Heart left ventricle (tissue), 16 donors: ENCODE results near the gene CDH13. TPM values are rescaled to one million over a fixed set of nuclear protein-coding genes. Genes with fewer than 3 reads are reported as not detected.

Source experiments
- ATAC-seq, 4 donors: fragments of 200-7000 bp; cut with Tn5 transposase; one replicate each; pipeline ENCODE4 v1.9.1; 2020 to 2022; ENCODE audit warnings: moderate library complexity in 4 of 4, mild to moderate bottlenecking in 3 of 4, moderate number of reproducible peaks in 1 of 4
- DNase-seq, 5 donors: peaks; one replicate each; pipeline ENCODE4 v3.0.0-alpha.2; 2020
- H3K27ac ChIP-seq, 12 donors: fragments of 200-600 bp; sonication (generic) in 4 of 12; one replicate each; pipeline versions ENCODE4 v1.5.0 to v1.8.0; 2016 to 2022; ENCODE audit warnings: mild to moderate bottlenecking in 2 of 12
- H3K27me3 ChIP-seq, 9 donors: fragments of 200-600 bp; sonication (generic) in 2 of 9; one replicate each; pipeline versions ENCODE4 v1.5.1 to v1.8.0; 2016 to 2022; ENCODE audit warnings: mild to moderate bottlenecking in 3 of 9
- H3K36me3 ChIP-seq, 9 donors: fragments of 200-600 bp; sonication (generic) in 2 of 9; one replicate each; pipeline versions ENCODE4 v1.5.0 to v1.8.0; 2018 to 2022; ENCODE audit warnings: mild to moderate bottlenecking in 2 of 9
- H3K4me1 ChIP-seq, 12 donors: fragments of 200-600 bp; sonication (generic) in 4 of 12; one replicate each; pipeline versions ENCODE4 v1.5.0 to v1.8.0; 2016 to 2022; ENCODE audit warnings: mild to moderate bottlenecking in 3 of 12
- H3K4me3 ChIP-seq, 12 donors: fragments of 200-600 bp; sonication (generic) in 4 of 12; one replicate each; pipeline versions ENCODE4 v1.5.0 to v1.8.0; 2017 to 2022; ENCODE audit warnings: mild to moderate bottlenecking in 9 of 12, moderate library complexity in 4 of 12
- H3K9me3 ChIP-seq, 12 donors: fragments of 200-600 bp; sonication (generic) in 4 of 12; one replicate each; pipeline versions ENCODE4 v1.5.0 to v1.8.0; 2016 to 2022; ENCODE audit warnings: mild to moderate bottlenecking in 1 of 12
- POLR2A ChIP-seq, 2 donors: fragments of 450-650 bp; IDR thresholded peaks; one replicate each; pipeline ENCODE4 v1.6.1; 2017; ENCODE audit warnings: antibody characterized with exemption in 2 of 2, mild to moderate bottlenecking in 2 of 2, moderate library complexity in 2 of 2
- WGBS, 4 donors: extraction: QIAGEN DNeasy Blood & Tissue Kit in 2 of 4; methylation state at CpG; one replicate each; pipeline versions ENCODE4 v1.1.5 to v1.1.7; 2013 to 2018; 5-methylcytosine and 5-hydroxymethylcytosine counted together
- intact Hi-C, 10 donors: fragments of 100-400 bp; cut with DNase I; formaldehyde crosslinking; loops; one replicate each; pipeline versions ENCODE4 v1.11.1 to v1.14.2; 2022
- polyA plus RNA-seq, 2 donors: library from polyadenylated mRNA; stranded (reverse); fragments of 200-250 nt; gene quantifications; one replicate each; pipeline ENCODE4 v1.2.3, GENCODE V29; 2013
- total RNA-seq, 9 donors: library from RNA; depleted of rRNA in 2 of 9; stranded (reverse); fragments of >200 nt in 2 of 9; fragmentation: NEBNext Ultra II Directional in 3 of 9; extraction: Animal tissue kit (Norgen Biotek cat#: 25700) in 3 of 9; gene quantifications; one replicate each; pipeline versions ENCODE4 v1.1.0 to v1.2.4, GENCODE V29; 2016 to 2023
- TF ChIP-seq, protein P1 (sequence below), 12 donors: fragments of 200-600 bp; sonication (generic) in 4 of 12; IDR thresholded peaks; one replicate each; pipeline versions ENCODE4 v1.5.0 to v1.8.0; 2018 to 2022; ENCODE audit warnings: antibody characterized with exemption in 12 of 12, mild to moderate bottlenecking in 5 of 12
- donor health status: ischemic (EF 13 %, LVEDD 7.1; RV severe dilation, severe dysfunction).
- donor health status: healthy with polysubstance abuse.
- donor health status: DM: no; HTN: yes; CAD: no.
- donor health status: DM: no; HTN: no; CAD: no.
- donor health status: ischemic (EF 25% LVEDD 6.9; RV normal size, moderate dysfunction).
- donor health status: ischemic (EF 25% LVEDD 5.7; RV mildly dilated, moderate dysfunction).
- donor health status: healthy.
- donor health status: DM: yes; HTN: yes; CAD: no.
- donor health status: ischemic (EF 35%, LVEDD 5.7; RV mildly dilated, moderate dysfunction).
- donor health status: nonischemic (EF 11% LVEDD 7.7; RV severe dilation, severe dysfunction).
- donor health status: DM: yes; HTN: yes; CAD: no.
- donor health status: PGD.
- donor health status: ischemic (EF 29% LVEDD 5.4; RV normal size, mild dysfunction).
- donor health status: nonischemic (EF 23%, LVEDD 6.1; RV moderate dilation, normal function).

CDH13 gene
- total and polyA plus RNA-seq, 11 donors, result 15.0 to 172 (median 137) TPM

DNA sequence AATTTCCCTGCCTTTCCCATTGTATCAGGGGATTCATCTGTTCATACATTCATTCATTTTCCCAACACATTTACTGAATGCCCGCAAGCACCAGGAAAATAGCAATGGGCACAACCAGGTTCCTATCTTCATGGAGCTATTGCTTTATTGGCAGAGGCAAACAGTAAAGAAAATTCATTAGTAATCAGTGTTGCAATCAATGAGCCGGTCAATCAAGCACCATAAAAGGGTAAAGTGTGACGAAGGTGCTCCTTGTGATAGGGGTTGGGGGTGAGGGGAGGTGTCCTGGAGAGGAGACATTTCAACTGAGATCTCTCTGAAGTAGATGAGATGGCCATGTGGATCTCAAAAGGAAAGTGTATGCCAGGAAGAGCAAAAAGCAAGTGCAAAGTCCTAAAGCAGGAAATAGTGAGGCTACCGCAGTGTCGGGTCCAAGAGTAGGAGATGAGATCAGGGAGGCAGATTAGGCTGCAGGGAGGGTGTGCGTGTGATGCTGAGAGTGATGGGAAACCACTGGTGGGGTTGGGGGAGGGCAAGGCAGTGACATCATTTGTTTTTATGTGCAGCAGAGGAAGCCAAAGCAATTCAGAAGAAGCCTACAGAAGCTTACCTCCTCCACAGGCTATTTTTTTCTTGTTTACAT is 28.4 kb downstream of the CDH13 start:
- DNase-seq (peak in 3 of 5 donors; percentile 38 to 48 (median 39)), ATAC-seq (peak in 3 of 4 donors; percentile 54 to 77 (median 61))
- H3K9me3 ChIP-seq, result no peaks in the 10 kb centered on the region
- H3K27ac ChIP-seq, result peak overlapping the region in 3 of 12 donors; percentile 44 to 81 (median 52)
- TF ChIP-seq, protein P1, sequence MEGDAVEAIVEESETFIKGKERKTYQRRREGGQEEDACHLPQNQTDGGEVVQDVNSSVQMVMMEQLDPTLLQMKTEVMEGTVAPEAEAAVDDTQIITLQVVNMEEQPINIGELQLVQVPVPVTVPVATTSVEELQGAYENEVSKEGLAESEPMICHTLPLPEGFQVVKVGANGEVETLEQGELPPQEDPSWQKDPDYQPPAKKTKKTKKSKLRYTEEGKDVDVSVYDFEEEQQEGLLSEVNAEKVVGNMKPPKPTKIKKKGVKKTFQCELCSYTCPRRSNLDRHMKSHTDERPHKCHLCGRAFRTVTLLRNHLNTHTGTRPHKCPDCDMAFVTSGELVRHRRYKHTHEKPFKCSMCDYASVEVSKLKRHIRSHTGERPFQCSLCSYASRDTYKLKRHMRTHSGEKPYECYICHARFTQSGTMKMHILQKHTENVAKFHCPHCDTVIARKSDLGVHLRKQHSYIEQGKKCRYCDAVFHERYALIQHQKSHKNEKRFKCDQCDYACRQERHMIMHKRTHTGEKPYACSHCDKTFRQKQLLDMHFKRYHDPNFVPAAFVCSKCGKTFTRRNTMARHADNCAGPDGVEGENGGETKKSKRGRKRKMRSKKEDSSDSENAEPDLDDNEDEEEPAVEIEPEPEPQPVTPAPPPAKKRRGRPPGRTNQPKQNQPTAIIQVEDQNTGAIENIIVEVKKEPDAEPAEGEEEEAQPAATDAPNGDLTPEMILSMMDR (IDR thresholded peaks at IDR 0.05), result no peak
- no peak for TF ChIP-seq POLR2A (IDR thresholded peaks at IDR 0.05)
- WGBS, 4 donors, result 51 to 55% (median 53%) methylated on average over 6 of the region's 6 CpGs
- intact Hi-C loops, result loop anchor here in 1 of 10 donors (2.0 kb wide), 1 partner anchor 20 kb away; no protein-coding TSS in a partner anchor
- no peak overlapping the region for H3K4me3 ChIP-seq
- no peaks in the 10 kb centered on the region for H3K36me3 ChIP-seq
- H3K27me3 ChIP-seq, result no peaks in the 10 kb centered on the region
- peaks cover 6 to 66% (median 43%) of the 10 kb centered on the region in 12 donors for H3K4me1 ChIP-seq

DNA sequence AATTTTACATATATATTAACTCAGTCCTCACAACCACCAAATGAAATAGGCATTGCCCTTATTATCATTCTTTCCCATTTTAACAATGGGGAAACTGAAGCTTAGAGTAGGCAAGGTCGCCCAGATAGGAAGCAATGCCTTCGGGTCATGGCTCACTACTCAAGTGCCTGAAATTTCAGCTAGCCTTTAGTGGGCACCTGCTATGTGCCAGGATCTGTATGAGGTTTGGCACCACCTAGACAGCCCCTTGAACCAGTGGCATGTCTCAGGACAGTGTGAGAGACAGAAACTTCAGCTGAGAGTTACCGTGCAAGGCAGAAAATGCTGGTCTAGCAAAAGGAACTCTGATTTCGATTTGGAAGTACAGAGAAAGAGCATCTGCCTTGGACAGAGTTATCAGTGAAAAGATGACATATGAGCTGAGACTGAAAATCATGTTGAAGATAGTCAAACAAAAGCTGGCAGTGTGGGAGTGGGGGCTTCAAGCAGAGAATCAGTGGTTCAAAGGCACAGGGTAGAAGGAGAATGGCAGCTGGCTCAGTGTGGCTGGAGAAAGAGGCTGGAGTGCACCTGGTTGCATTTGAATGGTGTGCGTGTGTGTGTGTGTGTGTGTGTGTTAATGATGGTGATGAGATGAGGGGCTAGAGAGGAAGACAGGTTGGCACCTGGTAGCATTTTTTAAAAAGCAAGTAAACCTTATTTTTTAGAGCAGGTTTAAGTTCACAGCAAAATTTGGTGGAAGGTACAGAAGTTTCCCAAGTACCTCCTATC is 29.1 kb downstream of the CDH13 start:
- ATAC-seq (no peak), DNase-seq (no peak)
- H3K9me3 ChIP-seq, result no peaks in the 10 kb centered on the region
- H3K27ac ChIP-seq, result peak overlapping the region in 5 of 12 donors; percentile 5 to 81 (median 20)
- TF ChIP-seq, protein P1 (IDR thresholded peaks at IDR 0.05), result no peak
- no peak for TF ChIP-seq POLR2A (IDR thresholded peaks at IDR 0.05)
- intact Hi-C loops, result loop anchor here in 1 of 10 donors (2.0 kb wide), 1 partner anchor 21 kb away; no protein-coding TSS in a partner anchor
- H3K4me3 ChIP-seq, result no peak overlapping the region
- peaks cover 6 to 64% (median 43%) of the 10 kb centered on the region in 12 donors for H3K4me1 ChIP-seq
- no peaks in the 10 kb centered on the region for H3K27me3 ChIP-seq
- no peaks in the 10 kb centered on the region for H3K36me3 ChIP-seq
- 48 to 60% (median 59%) methylated on average over 5 of the region's 5 CpGs for WGBS, 4 donors

DNA sequence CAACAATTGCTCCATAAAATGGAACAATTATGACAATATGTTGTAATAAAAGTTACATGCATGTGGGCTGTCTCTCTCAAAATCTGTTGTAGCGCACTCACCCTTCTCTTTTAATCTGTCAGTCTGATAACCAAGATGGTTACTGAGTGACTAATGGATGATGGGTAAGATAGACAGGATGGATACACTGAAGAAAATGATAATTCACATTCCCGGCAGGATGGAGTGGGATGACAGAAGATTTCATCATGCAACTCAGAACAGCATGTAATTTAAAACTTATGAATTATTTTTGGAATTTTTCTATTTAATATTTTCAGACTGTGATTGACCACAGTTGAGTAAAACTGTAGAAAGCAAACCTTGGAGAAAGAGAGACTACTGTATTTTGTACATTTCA is 30.5 kb downstream of the CDH13 start:
- 83 to 90% (median 88%) methylated on average over 2 of the region's 2 CpGs for WGBS, 4 donors
- Histone ChIP-seq H3K4me3 (no peak overlapping the region), H3K27ac (no peak overlapping the region), H3K4me1 (peaks cover 6 to 53% (median 35%) of the 10 kb centered on the region in 12 donors), H3K36me3 (no peaks in the 10 kb centered on the region), H3K27me3 (no peaks in the 10 kb centered on the region), H3K9me3 (no peaks in the 10 kb centered on the region)
- ATAC-seq, result no peak
- intact Hi-C loops, result no loop called here
- TF ChIP-seq POLR2A (IDR thresholded peaks at IDR 0.05), result no peak
- TF ChIP-seq, protein P1 (IDR thresholded peaks at IDR 0.05), result no peak
- DNase-seq, result no peak

DNA sequence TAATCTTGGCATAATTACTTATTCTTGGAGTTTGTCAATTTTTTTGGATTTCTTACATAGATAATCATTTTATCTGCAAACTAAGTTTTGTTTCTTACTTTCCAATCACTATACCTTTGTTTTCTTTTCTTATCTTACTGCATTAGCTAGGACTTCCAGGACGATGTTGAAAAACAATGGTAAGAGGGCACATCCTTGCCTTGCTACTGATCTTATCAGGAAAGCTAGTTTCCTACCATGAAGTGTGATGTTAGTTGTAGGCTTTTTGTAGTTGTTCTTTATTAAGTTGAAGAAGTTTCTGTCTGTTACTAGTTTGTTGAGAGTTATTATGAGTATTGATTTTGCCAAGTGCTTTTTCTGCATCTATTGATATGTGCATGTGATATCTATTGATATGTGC is 31.0 kb downstream of the CDH13 start:
- 46 to 60% (median 53%) methylated on average over 1 of the region's 1 CpG for WGBS, 4 donors
- Histone ChIP-seq H3K4me1 (peaks cover 6 to 48% (median 30%) of the 10 kb centered on the region in 12 donors), H3K27ac (no peak overlapping the region), H3K36me3 (no peaks in the 10 kb centered on the region), H3K27me3 (no peaks in the 10 kb centered on the region), H3K4me3 (no peak overlapping the region), H3K9me3 (no peaks in the 10 kb centered on the region)
- TF ChIP-seq POLR2A (IDR thresholded peaks at IDR 0.05), result no peak
- TF ChIP-seq, protein P1 (IDR thresholded peaks at IDR 0.05), result no peak
- intact Hi-C loops, result no loop called here
- ATAC-seq (no peak), DNase-seq (no peak)
